ENCODE data around the gene SRBD1. TPM values are rescaled to one million over a fixed set of nuclear protein-coding genes. Genes with fewer than 3 reads are reported as not detected.

The SRBD1 gene
- total and polyA plus RNA-seq, 2 experiments from 2014 or later: 27.4 to 46.3 TPM

- Histone ChIP-seq H3K9me2 (ENCODE audit: insufficient read depth) (no peaks in the 10 kb centered on the region), H3K4me3 (no peak overlapping the region), H3K27me3 (ENCODE audit: insufficient read depth) (peaks cover 32% of the 10 kb centered on the region), H2AFZ (no peak overlapping the region), H3K4me2 (no peak overlapping the region), H3K27ac (ENCODE audit: low read depth) (no peak overlapping the region), H4K20me1 (replicated peaks; ENCODE audit: insufficient read depth) (no peaks in the 10 kb centered on the region), H3K36me3 (ENCODE audit: insufficient read depth) (no peaks in the 10 kb centered on the region), H3K79me2 (replicated peaks; ENCODE audit: insufficient read depth) (no peaks in the 10 kb centered on the region), H3F3A (replicated peaks; ENCODE audit: low read depth) (no peaks in the 10 kb centered on the region), H3K4me1 (ENCODE audit: insufficient read depth) (peaks cover 14% of the 10 kb centered on the region)
- DNase-seq (ENCODE audit: low spot score) (no peak), ATAC-seq (no peak)
- TF ChIP-seq ETS1 (IDR thresholded peaks at IDR 0.05) (no peak), ZNF331 (CRISPR knock-in tag; IDR thresholded peaks at IDR 0.05; ENCODE audit: low read depth) (no peak), ZNF462 (CRISPR knock-in tag; IDR thresholded peaks at IDR 0.05) (no peak), EZH2 (IDR thresholded peaks at IDR 0.05; ENCODE audit: low read depth, unreplicated experiment) (no peak), STAT1 (IDR thresholded peaks at IDR 0.05; ENCODE audit: unreplicated experiment) (no peak), JUNB (IDR thresholded peaks at IDR 0.05; ENCODE audit: unreplicated experiment) (no peak), REST (IDR thresholded peaks at IDR 0.05; ENCODE audit: unreplicated experiment) (no peak)
- H3K4me3 Mint-ChIP-seq: no peak overlapping the region
- no peak overlapping the region for H3K27ac Mint-ChIP-seq
- no peaks in the 10 kb centered on the region; the same call in 2 of the 3 replicates for H3K36me3 Mint-ChIP-seq (ENCODE audit: low read depth)
- peaks cover 11% of the 10 kb centered on the region for H3K4me1 Mint-ChIP-seq
- no peaks in the 10 kb centered on the region for H3K9me3 Mint-ChIP-seq
- peaks cover 22% of the 10 kb centered on the region for H3K27me3 Mint-ChIP-seq (ENCODE audit: insufficient read depth, low read depth, poor library complexity)
Measured at GRCh38 chr2:45640576-45640975, 29.5 kb upstream of the SRBD1 start.
